Activated T-helper 17 cell treated with anti-CD3 and anti-CD28 coated beads, Interleukin-2, amount 50 U/mL, for 72 hours (primary cell): ENCODE results near the gene PRSS8. TPM values are rescaled to one million over a fixed set of nuclear protein-coding genes. Genes with fewer than 3 reads are reported as not detected.

Experiments
- total RNA-seq, 2 donors: library from RNA; stranded (reverse); gene quantifications; one replicate each; pipeline ENCODE4 v1.2.3, GENCODE V29; 2022

Gene PRSS8
- total RNA-seq, 2 donors from 2014 or later, result not detected

Other genes starting within 250 kb of the PRSS8 start
- gene BCL7C, start 241.7 kb downstream of the PRSS8 start, total RNA-seq, result 10 to 100 TPM; 34.1 to 39.3 TPM
- gene CTF1, start 239.1 kb downstream of the PRSS8 start, total RNA-seq, result under 1 TPM; 0.15 to 0.26 TPM
- gene FBXL19, start 212.2 kb downstream of the PRSS8 start, total RNA-seq, result 10 to 100 TPM; 32.2 to 40.7 TPM
- gene ORAI3, start 186.7 kb downstream of the PRSS8 start, total RNA-seq, result 10 to 100 TPM; 12.4 to 25.8 TPM
- 10 to 100 TPM; 27.5 to 33.7 TPM for gene SETD1A, start 178.0 kb downstream of the PRSS8 start, total RNA-seq
- gene HSD3B7, start 150.5 kb downstream of the PRSS8 start, total RNA-seq, result 1 to 10 TPM; 8.8 TPM
- under 1 TPM; 0.17 to 0.95 TPM for gene STX1B, start 125.1 kb downstream of the PRSS8 start, total RNA-seq
- 10 to 100 TPM; 49.4 to 76.9 TPM for gene STX4, start 102.2 kb downstream of the PRSS8 start, total RNA-seq
- gene ZNF668, start 61.5 kb downstream of the PRSS8 start, total RNA-seq, result 10 to 100 TPM; 15.1 to 19.4 TPM
- 10 to 100 TPM; 19.6 to 29.7 TPM for gene ZNF646, start 61.3 kb downstream of the PRSS8 start, total RNA-seq
- gene PRSS53, start 46.8 kb downstream of the PRSS8 start, total RNA-seq, result 10 to 100 TPM in 1 of 2 donors, 1 to 10 TPM in 1; 4.5 to 17.3 TPM
- gene VKORC1, start 40.9 kb downstream of the PRSS8 start, total RNA-seq, result 100 to 1,000 TPM in 1 of 2 donors, 10 to 100 TPM in 1; 75.3 to 107 TPM
- gene BCKDK, start 27.3 kb downstream of the PRSS8 start, total RNA-seq, result 10 to 100 TPM; 48.6 to 98.3 TPM
- 10 to 100 TPM; 49.7 to 50.2 TPM for gene KAT8, start 18.1 kb downstream of the PRSS8 start, total RNA-seq
- gene PRSS36, start 14.3 kb upstream of the PRSS8 start, total RNA-seq, result 1 to 10 TPM; 1.1 TPM
- gene FUS, start 44.4 kb upstream of the PRSS8 start, total RNA-seq, result 100 to 1,000 TPM; 425 to 686 TPM
- 10 to 100 TPM in 1 of 2 donors, 1 to 10 TPM in 1; 9.6 to 25.6 TPM for gene PYCARD, start 67.0 kb upstream of the PRSS8 start, total RNA-seq
- under 1 TPM in 1 of 2 donors, not detected in 1; 0.08 TPM for gene TRIM72, start 78.4 kb upstream of the PRSS8 start, total RNA-seq
- gene PYDC1, start 81.4 kb upstream of the PRSS8 start, total RNA-seq, result under 1 TPM in 1 of 2 donors, not detected in 1; 0.61 TPM
- 1 to 10 TPM; 4.9 to 6.4 TPM for gene ITGAM, start 124.2 kb upstream of the PRSS8 start, total RNA-seq
- gene ITGAX, start 219.4 kb upstream of the PRSS8 start, total RNA-seq, result 10 to 100 TPM; 25.5 to 50.4 TPM